WERI-Rb-1 (cell line): ENCODE results near the gene SPANXA1.
"Not testable (repeated sequence)": the region's sequence is repeated elsewhere in the genome, so short reads cannot be mapped to it uniquely, and the experiment has no call there.

Source experiments
- DNase-seq: peaks from one replicate; pipeline ENCODE4 v3.0.0-alpha.2; 2020
- H3K27ac ChIP-seq: fragments of 250-450 bp; sonication (Bioruptor Pico); 2 replicates; pipeline ENCODE4 v1.5.1; 2020; ENCODE audit warnings: mild to moderate bottlenecking, moderate library complexity
- H3K27me3 ChIP-seq: fragments of 250-450 bp; sonication (Bioruptor Pico); 2 replicates; pipeline ENCODE4 v1.5.1; 2021; ENCODE audit warnings: mild to moderate bottlenecking, low read depth, moderate library complexity; ENCODE audit not compliant: insufficient read depth, severe bottlenecking
- H3K36me3 ChIP-seq: fragments of 250-450 bp; sonication (Bioruptor Pico); 2 replicates; pipeline ENCODE4 v1.5.1; 2020; ENCODE audit warnings: mild to moderate bottlenecking, moderate library complexity
- H3K4me3 ChIP-seq: 2 replicates; pipeline ENCODE4 v1.5.1; 2011; ENCODE audit warnings: low read depth, mild to moderate bottlenecking, control low read depth, low read length
- H3K9me3 ChIP-seq: fragments of 250-450 bp; sonication (Bioruptor Pico); 2 replicates; pipeline ENCODE4 v1.5.1; 2021; ENCODE audit warnings: mild to moderate bottlenecking, moderate library complexity; ENCODE audit not compliant: severe bottlenecking
- TF ChIP-seq, protein P1 (sequence below): IDR thresholded peaks from 2 replicates; pipeline ENCODE4 v1.5.1; 2011; ENCODE audit warnings: low read depth, mild to moderate bottlenecking, control low read depth, inconsistent platforms, low read length

Gene SPANXA1, protein sequence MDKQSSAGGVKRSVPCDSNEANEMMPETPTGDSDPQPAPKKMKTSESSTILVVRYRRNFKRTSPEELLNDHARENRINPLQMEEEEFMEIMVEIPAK

GRCh38 chrX:141584638-141585037 lies at the start of gene SPANXA1:
Gene SPANXA1, minus strand, starts transcription at chrX:141584738. Its CDS starts 60 bp downstream, at chrX:141584678.
- not testable (repeated sequence) for H3K4me3 ChIP-seq, H3K27ac ChIP-seq, H3K27me3 ChIP-seq, DNase-seq, H3K9me3 ChIP-seq, H3K36me3 ChIP-seq

DNA sequence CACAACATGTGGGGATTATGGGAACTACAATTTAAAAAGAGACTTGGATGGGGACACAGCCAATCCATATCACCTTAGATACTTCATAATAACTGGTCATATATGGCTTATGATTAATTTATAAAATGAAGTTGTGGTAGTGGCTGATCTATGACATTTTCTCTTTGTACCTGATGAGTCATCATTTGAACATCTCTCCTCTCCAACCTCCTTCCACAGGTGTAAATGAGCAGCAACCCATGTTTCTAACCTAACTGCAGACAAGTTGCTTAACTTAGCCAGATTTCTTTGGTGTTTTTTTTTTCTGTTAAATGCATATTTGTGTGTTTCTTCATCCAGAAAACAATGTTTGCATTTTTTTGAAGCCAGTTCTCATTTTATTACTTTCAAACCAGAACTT lies 47.6 kb upstream of the SPANXA1 start:
- DNase-seq: no peak
- no peak overlapping the region for H3K4me3 ChIP-seq
- no peaks in the 10 kb centered on the region for H3K36me3 ChIP-seq
- H3K9me3 ChIP-seq: no peaks in the 10 kb centered on the region
- H3K27me3 ChIP-seq: peaks cover 3% of the 10 kb centered on the region
- TF ChIP-seq, protein P1, sequence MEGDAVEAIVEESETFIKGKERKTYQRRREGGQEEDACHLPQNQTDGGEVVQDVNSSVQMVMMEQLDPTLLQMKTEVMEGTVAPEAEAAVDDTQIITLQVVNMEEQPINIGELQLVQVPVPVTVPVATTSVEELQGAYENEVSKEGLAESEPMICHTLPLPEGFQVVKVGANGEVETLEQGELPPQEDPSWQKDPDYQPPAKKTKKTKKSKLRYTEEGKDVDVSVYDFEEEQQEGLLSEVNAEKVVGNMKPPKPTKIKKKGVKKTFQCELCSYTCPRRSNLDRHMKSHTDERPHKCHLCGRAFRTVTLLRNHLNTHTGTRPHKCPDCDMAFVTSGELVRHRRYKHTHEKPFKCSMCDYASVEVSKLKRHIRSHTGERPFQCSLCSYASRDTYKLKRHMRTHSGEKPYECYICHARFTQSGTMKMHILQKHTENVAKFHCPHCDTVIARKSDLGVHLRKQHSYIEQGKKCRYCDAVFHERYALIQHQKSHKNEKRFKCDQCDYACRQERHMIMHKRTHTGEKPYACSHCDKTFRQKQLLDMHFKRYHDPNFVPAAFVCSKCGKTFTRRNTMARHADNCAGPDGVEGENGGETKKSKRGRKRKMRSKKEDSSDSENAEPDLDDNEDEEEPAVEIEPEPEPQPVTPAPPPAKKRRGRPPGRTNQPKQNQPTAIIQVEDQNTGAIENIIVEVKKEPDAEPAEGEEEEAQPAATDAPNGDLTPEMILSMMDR: no peak
- no peak overlapping the region for H3K27ac ChIP-seq

DNA sequence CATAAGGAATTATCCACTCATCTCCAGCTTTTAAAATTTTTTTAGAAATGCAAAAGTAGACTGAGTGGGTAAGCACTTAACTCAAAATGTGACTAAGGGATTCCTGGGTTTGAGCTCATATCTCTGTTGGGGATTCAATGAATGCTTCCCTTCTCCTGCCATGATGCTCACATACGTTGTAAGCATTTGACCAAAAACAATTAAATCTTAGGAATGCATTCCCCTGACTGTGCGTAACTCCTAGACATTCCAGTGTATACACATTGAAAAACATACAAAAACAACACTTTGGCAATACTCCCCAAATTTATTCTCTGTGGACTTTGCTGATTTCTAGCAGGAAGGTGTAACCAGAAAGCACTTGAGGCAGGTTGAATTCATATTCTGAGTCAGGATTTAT lies 34.8 kb upstream of the SPANXA1 start:
- no peak for DNase-seq
- Histone ChIP-seq H3K27me3 (peaks cover 41% of the 10 kb centered on the region), H3K4me3 (no peak overlapping the region), H3K9me3 (no peaks in the 10 kb centered on the region), H3K27ac (no peak overlapping the region), H3K36me3 (no peaks in the 10 kb centered on the region)
- TF ChIP-seq, protein P1: no peak

GRCh38 chrX:141609111-141609510 lies 24.6 kb upstream of the SPANXA1 start:
- DNase-seq: no peak
- no peaks in the 10 kb centered on the region for H3K36me3 ChIP-seq
- no peak overlapping the region for H3K27ac ChIP-seq
- TF ChIP-seq, protein P1: no peak
- no peaks in the 10 kb centered on the region for H3K9me3 ChIP-seq
- H3K4me3 ChIP-seq: no peak overlapping the region
- peaks cover 27% of the 10 kb centered on the region for H3K27me3 ChIP-seq

DNA sequence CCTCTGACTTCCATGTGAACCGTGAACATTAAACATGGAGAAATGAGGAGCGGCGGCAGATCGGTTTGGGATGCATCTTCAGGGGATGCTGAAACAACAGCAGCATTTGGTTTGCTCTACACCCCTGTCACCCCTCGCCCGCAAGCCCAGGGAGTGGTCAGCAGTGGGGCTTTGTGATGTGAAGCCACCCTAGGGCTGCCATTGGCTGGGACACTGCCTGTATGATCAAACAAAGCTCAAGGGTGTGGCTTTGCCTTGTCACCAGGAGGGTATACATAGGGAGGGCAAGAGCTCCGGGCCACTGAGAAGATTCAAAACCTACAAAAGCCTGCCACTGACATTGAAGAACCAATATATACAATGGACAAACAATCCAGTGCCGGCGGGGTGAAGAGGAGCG lies 4.9 kb upstream of the SPANXA1 start, which contains the start of gene SPANXA2:
TSS of gene SPANXA2 (plus strand) at position 301 of the 400 bp plus-strand sequence. CDS start at position 361, 60 bp downstream.
- not testable (repeated sequence) for DNase-seq, H3K9me3 ChIP-seq, H3K27me3 ChIP-seq, H3K27ac ChIP-seq, H3K36me3 ChIP-seq, H3K4me3 ChIP-seq

DNA sequence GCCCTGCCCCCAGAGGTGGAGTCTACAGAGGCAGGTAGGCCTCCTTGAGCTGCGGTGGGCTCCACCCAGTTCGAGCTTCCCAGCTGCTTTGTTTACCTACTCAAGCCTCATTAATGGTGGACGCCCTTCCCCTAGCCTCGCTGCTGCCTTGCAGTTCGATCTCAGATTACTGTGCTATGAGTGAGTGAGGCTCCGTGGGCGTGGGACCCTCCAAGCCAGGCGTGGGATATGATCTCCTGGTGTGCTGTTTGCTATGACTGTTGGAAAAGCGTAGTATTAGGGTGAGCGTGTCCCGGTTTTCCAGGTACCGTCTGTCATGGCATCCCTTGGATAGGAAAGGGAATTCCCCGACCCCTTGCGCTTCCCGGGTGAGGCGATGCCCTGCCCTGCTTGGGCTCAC lies 42.0 kb downstream of the SPANXA1 start:
- not testable (repeated sequence) for H3K9me3 ChIP-seq, H3K36me3 ChIP-seq, H3K27me3 ChIP-seq, H3K4me3 ChIP-seq, DNase-seq, H3K27ac ChIP-seq
